SHP77 (cell line): ENCODE results near the gene KRTAP5-1.

Source experiments
- DNase-seq, 2 experiments: peaks; one replicate each; lab custom pipeline; 2025; lab: John Stamatoyannopoulos, UW

KRTAP5-1 gene

GRCh38 chr11:1559111-1559951 lies 25.8 kb downstream of the KRTAP5-1 start:
- DNase-seq, result peak in 1 of 2 experiments; percentile 40

GRCh38 chr11:1558775-1559110 lies 26.3 kb downstream of the KRTAP5-1 start:
- DNase-seq, result no peak

GRCh38 chr11:1557904-1558774 lies 26.9 kb downstream of the KRTAP5-1 start:
- DNase-seq, result no peak

- DNase-seq, result no peak
These were observed 27.8 kb downstream of the KRTAP5-1 start for GRCh38 chr11:1557051-1557884.

- DNase-seq, result no peak
These were observed 28.7 kb downstream of the KRTAP5-1 start for GRCh38 chr11:1556278-1556902.

GRCh38 chr11:1555713-1556153 lies 29.4 kb downstream of the KRTAP5-1 start:
- no peak for DNase-seq

- no peak for DNase-seq
These were observed 29.9 kb downstream of the KRTAP5-1 start for GRCh38 chr11:1554981-1555712.

GRCh38 chr11:1553808-1554594 lies 31.1 kb downstream of the KRTAP5-1 start:
- no peak for DNase-seq

GRCh38 chr11:1549338-1550330 lies 35.4 kb downstream of the KRTAP5-1 start:
- no peak for DNase-seq

GRCh38 chr11:1548221-1549070 lies 36.6 kb downstream of the KRTAP5-1 start:
- peak in 1 of 2 experiments; percentile 9 for DNase-seq

- no peak for DNase-seq
These were observed 37.5 kb downstream of the KRTAP5-1 start for GRCh38 chr11:1547467-1548098.

- DNase-seq, result no peak
These were observed 38.3 kb downstream of the KRTAP5-1 start for GRCh38 chr11:1546536-1547466.

GRCh38 chr11:1546077-1546535 lies 39.0 kb downstream of the KRTAP5-1 start:
- DNase-seq, result no peak

GRCh38 chr11:1545432-1545831 lies 39.7 kb downstream of the KRTAP5-1 start:
- DNase-seq, result no peak

GRCh38 chr11:1544536-1544935 lies 40.5 kb downstream of the KRTAP5-1 start:
- DNase-seq, result no peak

GRCh38 chr11:1543606-1544263 lies 41.3 kb downstream of the KRTAP5-1 start:
- no peak for DNase-seq
